NCI-H82 treated with DMSO at 0.1 percent for 48 hours (cell line): ENCODE measurements around the gene OR10H1.
"Not testable (repeated sequence)": the region's sequence is repeated elsewhere in the genome, so short reads cannot be mapped to it uniquely, and the experiment has no call there.

Experiments used
- DNase-seq: peaks from one replicate; lab custom pipeline; 2025; ENCODE audit not compliant: unreplicated experiment; lab: John Stamatoyannopoulos, UW

The OR10H1 gene

GRCh38 chr19:15775249-15775648, 40.2 kb downstream of the OR10H1 start:
- no peak for DNase-seq

DNA sequence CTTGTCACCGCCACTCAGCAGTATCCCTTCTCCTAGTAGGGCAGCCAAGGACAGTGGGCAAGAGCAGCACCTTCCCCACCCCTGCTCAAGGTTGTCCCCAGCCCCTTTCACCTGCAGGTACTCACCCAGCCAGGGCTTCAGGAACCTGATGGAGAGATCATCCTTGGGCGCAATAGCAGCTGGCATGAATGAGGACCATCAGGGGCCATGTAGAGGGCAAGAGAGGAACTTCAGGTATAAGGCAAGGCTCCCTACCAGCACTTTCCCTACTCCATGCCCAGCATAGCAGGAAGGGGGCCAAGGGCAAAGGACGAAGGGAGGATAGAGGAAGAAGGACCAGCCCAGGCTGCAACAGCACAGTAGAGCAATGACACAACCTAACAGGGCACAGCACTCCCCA, 41.3 kb downstream of the OR10H1 start:
- not testable (repeated sequence) for DNase-seq

- DNase-seq, result no peak
Measured at GRCh38 chr19:15769586-15769985, 45.9 kb downstream of the OR10H1 start.

DNA sequence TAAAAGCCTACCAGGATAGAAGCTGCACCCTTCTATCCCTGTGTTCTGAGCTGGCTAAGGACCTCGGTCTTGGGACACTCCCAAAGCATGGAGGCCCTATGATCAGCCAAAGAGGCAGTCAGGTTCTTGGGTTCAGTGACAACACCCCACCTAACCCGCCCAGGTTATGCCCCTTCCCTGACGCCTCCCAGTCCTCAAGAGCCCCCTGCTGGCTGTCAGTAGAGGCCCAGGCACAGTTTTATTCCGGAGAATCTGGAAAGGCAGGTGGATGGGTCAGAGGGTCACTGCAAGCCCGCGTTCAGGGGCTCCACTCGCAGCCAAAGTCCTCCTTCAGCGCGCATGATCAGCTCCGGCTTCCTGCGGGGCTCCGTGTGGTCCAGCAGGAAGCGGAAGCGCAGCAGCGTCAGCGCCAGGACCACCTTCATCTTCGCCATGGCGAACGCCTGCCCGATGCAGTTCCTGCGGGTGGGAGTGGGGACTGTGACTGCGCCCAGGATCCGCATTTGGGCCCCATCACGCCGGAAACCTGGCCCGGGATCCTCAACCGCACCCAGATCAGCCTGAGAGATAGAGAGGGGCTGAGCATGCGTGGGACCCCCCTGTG, 55.4 kb downstream of the OR10H1 start:
- no peak for DNase-seq

DNA sequence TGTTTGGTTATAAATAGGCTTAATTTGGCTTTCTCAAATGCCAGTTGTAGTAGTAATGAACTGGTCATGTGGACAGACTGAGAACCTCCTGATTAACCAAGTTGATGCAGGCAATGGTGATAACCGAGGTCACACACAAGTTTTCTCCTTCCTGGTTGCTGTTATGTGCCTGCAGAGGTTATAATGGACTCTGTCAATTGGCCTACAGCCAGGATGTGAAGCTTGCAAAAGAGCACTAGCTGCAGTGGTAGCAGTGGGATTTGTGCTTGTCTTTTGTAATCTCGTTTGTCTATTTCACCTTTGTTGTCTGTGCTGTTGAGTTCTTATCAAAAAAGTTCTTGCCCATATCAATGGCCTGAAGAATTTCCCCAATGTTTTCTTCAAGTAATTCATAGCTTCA, 57.1 kb downstream of the OR10H1 start:
- DNase-seq, result no peak
